ENCODE data around the gene ATP13A1.
"Not testable (repeated sequence)": the region's sequence is repeated elsewhere in the genome, so short reads cannot be mapped to it uniquely, and the experiment has no call there.

The ATP13A1 gene

DNA sequence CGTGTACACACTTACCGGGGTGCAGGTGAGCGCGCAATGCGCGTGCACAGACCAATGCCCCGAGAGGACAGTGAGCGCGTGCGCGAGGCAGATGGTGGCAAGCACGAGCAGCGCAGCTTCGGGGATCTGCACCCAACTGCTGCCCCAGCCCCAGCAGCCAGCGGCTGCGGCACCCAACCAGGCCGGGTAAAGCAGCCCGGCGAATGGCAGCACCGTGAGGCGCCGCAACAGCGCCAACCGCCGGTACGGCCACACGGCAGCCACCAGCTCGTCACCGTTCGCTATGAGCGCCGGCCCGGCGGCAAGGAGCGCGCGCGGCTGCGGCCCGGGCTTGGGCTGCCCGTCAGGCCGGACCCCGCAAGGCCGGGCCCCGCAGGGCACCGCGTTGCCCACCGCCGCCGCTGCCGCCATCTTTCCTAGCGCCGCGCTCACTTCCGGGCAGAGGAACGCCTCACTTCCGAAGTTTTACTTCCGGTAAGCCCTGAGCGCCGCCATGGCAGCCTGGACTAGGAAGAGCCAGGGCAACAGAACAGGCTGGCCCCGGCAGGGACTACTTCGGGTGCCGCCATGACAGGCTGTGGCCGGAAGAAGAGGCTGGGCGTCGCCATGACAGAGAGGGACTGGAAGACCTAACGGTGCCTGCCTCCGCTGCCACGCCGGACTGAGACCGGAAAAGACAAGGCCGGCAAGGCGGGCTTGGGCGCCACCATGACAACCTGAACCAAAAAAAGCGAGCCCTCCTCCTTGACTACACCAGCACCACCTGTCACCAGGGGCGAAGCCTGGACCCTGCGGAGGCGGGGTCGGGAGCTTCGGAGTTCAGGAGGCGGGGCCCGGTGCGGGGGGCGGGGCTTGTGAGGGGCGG lies at the start of gene ATP13A1:
TSS of gene ATP13A1 (minus strand) at position 421 of the 865 bp plus-strand sequence. CDS start at position 411, 10 bp downstream.
- peak; percentile 89 for DNase-seq (ENCODE audit: low read depth)

DNA sequence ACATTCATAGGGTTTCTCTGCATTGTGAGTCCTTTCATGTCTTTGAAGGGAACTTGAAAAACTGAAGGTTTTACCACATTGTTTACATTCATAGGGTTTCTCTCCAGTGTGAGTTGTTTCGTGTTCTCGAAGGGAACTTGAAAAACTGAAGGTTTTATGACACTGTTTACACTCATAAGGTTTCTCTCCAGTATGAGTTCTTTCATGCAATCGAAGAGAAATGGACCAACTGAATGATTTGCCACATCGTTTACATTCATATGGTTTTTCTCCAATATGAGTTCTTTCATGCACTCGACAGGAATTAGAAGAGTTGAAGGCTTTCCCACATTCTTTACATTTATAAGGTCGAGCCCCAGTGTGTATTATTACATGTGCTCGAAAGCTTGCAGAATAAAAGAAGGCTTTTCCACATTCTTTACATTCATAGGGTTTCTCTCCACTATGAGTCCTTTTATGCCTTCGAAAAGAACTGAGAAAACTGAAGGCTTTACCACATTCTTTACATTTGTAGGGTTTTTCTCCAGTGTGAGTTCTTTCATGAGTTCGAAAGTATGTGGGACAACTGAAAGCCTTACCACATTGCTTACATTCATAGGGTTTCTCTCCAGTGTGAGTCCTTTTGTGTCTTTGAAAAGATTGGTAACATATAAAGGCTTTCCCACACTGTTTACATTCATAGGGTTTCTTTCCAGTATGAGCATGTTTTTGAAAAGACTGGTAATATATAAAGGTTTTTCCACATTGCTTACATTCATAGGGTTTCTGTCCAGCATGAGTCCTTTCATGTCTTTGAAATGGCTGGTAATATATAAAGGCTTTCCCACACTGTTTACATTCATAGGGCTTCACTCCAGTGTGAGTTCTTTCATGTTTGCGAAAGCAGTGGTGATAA lies 48.7 kb upstream of the ATP13A1 start:
- DNase-seq (ENCODE audit: low read depth) = no peak

DNA sequence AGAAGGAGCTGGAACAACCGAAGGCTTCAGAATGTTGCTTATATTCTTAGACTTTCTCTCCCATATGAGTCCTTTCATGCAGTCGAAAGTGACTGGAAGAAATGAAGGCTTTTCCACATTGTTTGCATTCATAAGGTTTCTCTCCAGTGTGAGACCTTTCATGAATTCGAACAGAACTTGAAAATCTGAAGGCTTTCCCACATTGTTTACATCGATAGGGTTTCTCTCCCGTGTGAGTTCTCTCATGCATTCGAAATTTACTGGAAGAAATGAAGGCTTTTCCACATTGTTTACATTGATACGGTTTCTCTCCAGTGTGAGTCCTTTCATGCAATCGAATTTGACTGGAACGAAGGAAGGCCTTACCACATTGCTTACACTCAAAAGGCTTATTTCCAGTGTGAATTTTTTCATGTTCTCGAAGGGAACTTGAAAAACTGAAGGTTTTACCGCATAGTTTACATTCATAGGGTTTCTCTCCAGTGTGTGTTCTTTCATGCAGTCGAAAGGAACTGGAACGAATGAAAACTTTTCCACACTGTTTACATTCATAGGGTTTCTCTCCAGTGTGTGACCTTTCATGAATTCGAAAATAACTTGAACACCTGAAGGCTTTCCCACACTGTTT lies 47.9 kb upstream of the ATP13A1 start:
- DNase-seq (ENCODE audit: low read depth) = no peak

DNA sequence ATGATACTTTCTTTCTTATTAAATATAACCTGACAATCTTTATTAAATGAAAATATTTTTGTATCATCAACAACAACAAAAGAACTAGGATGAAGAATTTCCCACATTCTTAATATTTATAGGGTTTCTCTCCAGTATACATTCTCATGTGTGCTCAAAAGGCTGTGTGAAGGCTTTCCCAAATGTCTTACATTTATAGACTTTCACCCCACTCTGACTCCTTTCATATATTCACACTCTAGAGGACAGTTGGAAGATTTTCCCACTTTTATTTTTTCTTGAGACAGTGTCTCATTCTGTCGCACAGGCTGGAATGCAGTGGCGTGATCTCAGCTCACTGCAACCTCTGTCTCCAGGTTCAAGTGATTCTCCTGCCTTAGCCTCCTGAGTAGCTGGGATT lies 47.0 kb upstream of the ATP13A1 start:
- no peak for DNase-seq (ENCODE audit: low read depth)

DNA sequence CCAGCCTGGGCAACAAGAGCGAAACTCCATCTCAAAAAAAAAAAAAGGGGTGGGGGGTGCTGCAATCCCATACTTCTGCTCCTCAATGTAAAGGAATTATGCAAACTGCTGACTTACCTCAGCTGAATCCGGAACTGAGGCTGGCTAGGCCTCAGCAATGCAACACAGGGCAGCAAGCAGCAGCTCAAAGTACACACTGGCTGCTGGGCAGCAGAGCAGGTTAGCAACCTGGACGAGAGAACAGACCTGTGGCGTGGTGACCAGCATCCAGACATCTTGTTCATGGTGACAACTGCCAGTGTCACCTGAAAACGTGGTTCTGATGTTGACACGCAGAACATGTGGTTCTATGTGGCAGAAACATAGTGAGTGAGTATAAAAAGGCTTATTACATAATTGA lies 41.4 kb upstream of the ATP13A1 start:
- DNase-seq (ENCODE audit: low read depth) = no peak

DNA sequence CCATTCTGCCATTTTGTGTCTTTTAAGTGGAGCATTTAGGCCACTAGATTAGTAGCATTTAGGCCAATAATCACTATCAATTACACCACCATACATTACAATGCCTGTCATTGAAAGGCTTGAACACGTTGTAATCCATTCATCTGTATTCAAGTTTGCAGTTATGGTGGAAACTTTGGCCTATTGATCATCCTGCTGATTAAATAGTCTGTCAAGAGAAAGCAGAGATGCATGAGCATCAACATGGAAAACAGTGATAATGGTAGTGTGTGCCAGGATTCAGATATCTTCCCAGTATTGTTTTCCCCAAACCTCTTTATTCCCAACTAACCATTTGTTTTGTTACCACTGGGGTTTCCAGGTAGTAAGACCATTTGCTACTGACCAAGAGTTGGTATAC lies 37.0 kb upstream of the ATP13A1 start:
- DNase-seq (ENCODE audit: low read depth) = not testable (repeated sequence)

DNA sequence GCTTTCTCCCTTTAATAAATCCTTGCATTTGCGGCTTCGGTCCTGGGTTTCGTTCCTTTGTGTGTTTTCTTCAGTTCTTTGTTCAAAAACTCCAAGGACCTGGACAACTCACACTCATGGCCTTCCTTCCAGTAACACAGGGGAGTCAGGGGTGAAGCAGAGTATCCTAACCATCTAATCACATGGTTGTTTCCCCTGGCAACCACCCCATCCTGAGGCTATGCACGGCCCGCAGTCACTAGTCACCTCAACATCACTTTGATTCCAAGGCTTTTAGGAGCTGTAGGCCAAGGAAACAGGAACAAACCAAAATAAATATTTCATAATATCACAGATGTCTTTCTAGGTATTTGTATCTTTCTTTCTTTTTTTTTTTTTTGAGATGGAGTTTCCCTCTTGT lies 34.1 kb upstream of the ATP13A1 start:
- no peak for DNase-seq (ENCODE audit: low read depth)

DNA sequence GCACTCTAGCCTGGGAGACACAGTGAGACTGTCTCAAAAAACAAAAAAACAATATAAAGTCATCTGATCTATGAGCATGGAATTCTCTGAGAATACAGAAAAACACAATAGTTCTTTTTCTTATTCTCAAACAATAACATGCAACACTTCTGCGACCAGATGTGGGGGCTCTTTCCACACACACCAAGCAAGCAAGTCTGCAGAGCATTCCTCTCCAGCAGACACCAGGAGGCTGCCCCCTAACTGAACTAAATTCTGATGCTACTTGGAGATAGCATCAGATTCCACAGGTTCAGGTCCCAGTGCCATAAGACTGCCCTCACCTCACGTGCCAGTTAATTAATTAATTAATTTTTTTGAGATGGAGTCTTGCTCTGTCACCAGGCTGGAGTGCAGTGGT lies 32.9 kb upstream of the ATP13A1 start:
- no peak for DNase-seq (ENCODE audit: low read depth)

DNA sequence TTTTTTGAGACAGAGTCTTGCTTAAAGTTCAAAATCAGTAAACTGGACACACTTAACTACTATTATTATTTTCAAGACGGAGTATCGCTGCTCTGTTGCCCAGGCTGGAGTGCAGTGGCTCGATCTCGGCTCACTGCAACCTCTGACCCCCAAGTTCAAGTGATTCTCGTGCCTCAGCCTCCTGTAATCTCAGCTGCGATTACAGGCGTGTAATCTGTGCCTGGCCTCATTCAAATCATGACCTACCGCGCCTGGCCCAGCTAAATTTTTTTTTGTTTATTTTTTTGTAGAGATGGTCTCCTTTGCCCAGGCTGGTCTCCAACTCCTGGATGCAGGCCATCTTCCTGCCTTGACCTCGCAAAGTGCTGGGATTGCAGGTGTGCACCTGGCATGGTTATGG lies 28.2 kb upstream of the ATP13A1 start:
- no peak for DNase-seq (ENCODE audit: low read depth)

DNA sequence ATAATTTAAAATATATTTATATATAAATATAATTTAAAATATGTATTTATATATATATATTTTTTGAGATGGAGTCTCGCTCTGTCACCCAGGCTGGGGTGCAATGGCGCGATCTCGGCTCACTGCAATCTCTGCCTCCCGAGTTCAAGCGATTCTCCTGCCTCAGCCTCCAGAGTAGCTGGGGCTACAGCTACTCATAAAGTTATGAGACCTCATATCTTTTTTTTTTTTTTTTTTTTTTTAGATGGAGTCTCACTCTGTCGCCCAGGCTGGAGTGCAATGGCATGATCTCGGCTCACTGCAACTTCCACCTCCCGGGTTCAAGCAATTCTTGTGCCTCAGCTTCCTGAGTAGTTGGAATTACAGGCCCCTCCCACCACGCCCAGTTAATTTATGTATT lies 25.5 kb upstream of the ATP13A1 start:
- not testable (repeated sequence) for DNase-seq (ENCODE audit: low read depth)

DNA sequence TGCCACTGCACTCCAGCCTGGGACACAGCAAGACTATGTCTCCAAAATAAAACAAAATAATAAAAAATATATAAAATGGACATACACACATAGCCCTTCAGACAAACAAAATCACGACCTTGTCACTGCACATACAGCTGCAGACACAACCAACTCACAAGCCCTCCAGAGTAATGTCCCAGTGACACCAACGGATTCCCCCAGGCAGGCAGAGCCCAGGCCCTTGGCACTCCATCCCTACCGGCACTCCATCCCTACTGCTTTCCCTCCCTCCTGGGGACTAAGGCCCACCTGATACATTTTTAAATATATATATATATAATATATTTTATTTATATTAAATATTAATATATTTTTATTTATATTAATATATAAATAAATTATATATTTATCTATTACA lies 23.6 kb upstream of the ATP13A1 start:
- DNase-seq (ENCODE audit: low read depth) = no peak

DNA sequence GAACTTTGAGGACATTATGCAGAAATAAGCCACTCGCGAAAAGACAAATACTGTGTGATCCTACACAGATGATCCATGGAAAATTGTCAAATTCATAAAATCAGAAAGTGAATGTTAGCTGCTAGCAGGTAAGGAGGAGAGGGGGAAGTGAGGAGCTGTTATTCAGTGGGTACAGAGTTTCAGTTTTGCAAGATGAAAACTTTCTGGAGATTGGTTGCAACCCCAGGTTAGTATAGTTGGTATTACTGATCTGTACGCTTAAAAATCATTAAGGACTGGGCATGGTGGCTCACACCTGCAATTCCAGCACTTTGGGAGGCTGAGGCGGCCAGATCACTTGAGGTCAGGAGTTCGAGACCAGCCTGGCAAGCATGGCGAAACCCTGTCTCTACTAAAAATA lies 23.1 kb upstream of the ATP13A1 start:
- DNase-seq (ENCODE audit: low read depth) = no peak

DNA sequence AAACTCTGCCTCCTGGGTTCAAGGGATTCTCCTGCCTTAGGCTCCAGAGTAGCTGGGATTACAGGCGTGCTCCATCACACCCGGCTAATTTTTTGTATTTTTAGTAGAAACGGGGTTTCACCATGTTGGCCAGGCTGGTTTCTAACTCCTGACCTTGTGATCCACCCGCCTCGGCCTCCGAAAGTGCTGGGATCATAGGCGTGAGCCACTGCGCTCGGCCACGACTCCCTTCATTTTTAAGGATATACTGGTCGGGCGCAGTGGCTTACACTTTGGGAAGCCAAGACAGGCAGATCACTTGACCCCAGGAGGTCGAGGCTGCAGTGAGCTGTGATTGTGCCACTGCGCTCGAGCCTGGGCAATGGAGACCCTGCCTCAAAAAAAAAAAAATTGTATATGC lies 22.6 kb upstream of the ATP13A1 start:
- DNase-seq (ENCODE audit: low read depth) = not testable (repeated sequence)

DNA sequence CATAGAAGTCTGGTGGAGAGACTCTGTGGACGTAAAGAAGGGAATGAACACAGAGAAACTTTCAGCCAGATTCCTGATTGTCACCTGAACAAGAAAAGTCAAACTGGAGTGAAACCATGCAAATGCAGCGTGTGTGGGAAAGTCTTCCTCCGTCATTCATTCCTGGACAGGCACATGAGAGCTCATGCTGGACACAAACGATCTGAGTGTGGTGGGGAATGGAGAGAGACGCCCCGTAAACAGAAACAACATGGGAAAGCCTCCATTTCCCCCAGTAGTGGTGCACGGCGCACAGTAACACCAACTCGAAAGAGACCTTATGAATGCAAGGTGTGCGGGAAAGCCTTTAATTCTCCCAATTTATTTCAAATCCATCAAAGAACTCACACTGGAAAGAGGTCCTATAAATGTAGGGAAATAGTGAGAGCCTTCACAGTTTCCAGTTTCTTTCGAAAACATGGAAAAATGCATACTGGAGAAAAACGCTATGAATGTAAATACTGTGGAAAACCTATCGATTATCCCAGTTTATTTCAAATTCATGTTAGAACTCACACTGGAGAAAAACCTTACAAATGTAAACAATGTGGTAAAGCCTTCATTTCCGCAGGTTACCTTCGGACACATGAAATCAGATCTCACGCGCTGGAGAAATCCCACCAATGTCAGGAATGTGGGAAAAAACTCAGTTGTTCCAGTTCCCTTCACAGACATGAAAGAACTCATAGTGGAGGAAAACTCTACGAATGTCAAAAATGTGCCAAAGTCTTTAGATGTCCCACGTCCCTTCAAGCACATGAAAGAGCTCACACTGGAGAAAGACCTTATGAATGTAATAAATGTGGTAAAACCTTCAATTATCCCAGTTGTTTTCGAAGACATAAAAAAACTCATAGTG lies 15.9 kb upstream of the ATP13A1 start:
- no peak for DNase-seq (ENCODE audit: low read depth)

DNA sequence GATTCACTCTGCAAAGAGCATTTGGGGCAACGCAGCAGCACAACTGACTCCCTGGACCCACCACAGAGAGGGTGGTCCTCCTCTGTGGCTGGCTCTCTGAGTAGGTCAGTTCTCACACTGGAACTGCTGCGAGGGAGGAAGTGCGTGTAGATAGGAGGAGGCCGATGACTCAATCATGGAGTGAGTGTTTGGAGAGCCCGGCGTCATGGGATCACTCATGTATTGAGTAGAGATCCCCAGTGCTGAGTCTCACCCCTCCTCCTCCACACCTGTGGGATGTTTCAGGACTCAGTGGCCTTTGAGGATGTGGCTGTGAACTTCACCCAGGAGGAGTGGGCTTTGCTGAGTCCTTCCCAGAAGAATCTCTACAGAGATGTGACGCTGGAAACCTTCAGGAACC lies 14.1 kb upstream of the ATP13A1 start:
- DNase-seq (ENCODE audit: low read depth) = no peak

DNA sequence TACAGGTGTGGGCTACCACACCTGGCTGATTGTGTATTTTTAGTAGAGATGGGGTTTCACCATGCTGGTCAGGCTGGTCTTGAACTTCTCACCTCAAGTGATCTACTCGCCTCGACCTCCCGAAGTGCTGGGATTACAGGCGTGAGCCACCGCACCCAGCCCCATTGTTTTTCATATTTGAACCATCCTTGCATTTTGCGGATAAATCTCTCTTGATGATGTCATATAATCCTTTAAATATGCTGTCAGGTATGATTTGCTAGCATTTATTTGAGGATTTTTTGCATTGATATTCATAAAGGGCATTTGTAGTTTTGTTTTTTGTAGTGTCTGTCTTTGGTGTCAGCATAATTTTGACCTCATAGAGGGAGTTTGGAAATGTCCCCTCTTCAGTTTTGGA lies 10.8 kb upstream of the ATP13A1 start:
- DNase-seq (ENCODE audit: low read depth) = no peak

DNA sequence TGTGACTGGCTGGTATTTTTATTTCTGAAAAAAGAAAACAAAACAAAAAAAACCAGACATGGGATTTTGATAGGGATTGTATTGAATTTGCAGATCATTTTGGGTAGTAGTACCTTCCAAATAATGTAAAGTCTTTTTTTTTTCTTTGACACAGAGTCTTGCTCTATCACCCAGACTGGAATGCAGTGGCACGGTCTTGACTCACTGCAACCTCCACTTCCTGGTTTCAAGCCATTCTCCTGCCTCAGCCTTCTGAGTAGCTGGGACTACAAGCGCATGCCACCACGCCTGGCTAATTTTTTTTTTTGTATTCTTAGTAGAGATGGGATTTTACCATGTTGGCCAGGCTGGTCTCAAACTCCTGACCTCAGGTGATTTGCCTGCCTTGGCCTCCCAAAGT lies 9.3 kb upstream of the ATP13A1 start:
- no peak for DNase-seq (ENCODE audit: low read depth)

DNA sequence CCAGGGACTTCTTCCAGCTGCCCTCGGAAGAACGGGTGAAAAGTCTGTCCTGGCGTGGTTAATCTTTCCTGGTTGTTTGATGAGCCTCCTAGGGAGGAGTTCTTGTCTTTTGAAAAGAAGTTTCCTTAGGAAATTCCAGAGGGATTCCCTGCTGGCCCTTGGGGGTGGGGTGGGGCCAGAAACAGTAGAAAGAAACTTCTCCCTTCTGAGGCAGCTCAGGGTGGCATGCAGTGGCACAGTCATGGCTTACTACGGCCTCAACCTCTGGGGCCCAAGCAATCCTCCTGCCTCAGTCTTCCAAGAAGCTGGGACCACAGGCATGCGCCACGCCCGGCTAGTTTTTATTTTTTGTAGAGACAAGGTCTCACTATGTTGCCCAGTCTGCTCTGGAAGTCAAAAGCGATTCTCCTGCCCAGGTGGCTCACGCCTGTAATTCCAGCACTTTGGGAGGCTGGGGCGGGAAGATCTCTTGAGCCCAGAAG lies 6.6 kb upstream of the ATP13A1 start:
- no peak for DNase-seq (ENCODE audit: low read depth)

DNA sequence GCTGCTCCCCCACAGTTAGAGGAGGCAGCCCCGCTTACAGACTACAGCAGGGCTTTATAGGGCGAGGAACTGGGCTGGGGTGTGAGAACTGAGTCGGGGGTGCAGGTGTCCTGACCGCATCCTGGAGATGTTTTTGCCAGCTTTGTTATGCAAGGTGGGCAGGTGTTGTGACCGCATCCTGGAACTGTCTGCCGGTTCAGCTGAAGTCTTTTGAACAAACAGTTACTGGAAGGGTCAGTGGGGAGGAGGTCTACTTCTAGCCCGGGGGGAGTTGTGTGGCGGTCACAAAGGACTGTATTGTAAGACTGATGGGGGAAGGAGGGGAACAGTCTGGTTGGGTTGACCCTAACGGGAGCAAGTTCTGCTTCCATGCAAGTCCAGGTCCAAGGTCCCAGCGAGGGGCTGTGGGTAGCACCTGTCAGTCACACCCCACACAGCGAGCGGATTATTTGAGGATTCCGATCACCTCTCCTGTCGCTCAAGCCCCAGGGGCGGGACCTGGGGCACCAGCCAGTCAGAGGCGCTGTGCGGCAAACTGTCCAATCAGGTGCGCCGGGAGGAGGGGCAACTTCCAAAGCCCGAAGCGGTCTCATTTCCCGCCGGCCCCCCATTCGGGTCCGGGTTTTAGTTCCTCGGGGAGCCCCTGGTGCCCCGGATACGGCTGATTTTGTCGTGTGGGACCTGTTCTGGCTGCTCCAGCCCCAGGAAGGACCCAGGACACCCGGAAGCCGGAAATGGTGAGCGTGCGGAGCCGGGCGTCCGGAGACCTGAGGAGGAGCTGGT lies 4.9 kb upstream of the ATP13A1 start, which contains the start of gene ZNF101:
TSS of gene ZNF101 (plus strand) at position 610 of the 783 bp plus-strand sequence. CDS start at position 735, 125 bp downstream.
- DNase-seq (ENCODE audit: low read depth) = peak; percentile 93

DNA sequence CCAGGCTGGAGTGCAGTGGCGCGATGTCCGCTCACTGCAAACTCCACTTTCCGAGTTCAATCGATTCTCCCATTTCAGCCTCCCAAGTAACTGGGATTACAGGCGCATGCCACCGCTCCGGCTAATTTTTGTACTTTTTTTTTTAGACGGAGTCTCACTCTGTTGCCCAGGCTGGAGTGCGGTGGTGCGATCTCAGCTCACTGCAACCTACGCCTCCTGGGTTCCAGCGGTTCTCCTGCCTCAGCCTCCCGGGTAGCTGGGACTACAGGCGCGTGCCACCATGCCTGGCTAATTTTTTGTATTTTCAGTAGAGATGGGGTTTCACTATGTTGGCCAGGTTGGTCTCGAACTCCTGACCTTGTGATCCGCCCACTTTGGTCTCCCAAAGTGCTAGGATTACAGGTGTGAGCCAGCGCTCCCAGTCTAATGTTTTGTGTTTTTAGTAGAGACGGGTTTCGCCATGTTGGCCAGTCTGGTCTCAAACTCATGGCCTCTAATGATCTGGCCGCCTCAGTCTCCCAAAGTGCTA lies 2.0 kb upstream of the ATP13A1 start:
- DNase-seq (ENCODE audit: low read depth) = not testable (repeated sequence)

Measured in activated T-cell treated with anti-CD3 and anti-CD28 coated beads for 24 hours (primary cell).